ENCODE results near the gene CIDEB.
"Not testable (repeated sequence)": the region's sequence is repeated elsewhere in the genome, so short reads cannot be mapped to it uniquely, and the experiment has no call there.

CIDEB gene

GRCh38 chr14:24307575-24308341, at the start of gene CIDEB:
Gene CIDEB (minus strand): TSS chr14:24307977. CDS start chr14:24307858, 119 bp downstream.
- DNase-seq, result no peak

- DNase-seq, result no peak
Observed at GRCh38 chr14:24356208-24356607, 48.4 kb upstream of the CIDEB start.

GRCh38 chr14:24355009-24355408, 47.2 kb upstream of the CIDEB start:
- DNase-seq, result no peak

- DNase-seq, result not testable (repeated sequence)
Observed at GRCh38 chr14:24354482-24354825, 46.7 kb upstream of the CIDEB start.

- no peak for DNase-seq
Observed at GRCh38 chr14:24353559-24354481, 46.0 kb upstream of the CIDEB start.

- no peak for DNase-seq
Observed at GRCh38 chr14:24351517-24351916, 43.7 kb upstream of the CIDEB start.

- no peak for DNase-seq
Observed at GRCh38 chr14:24349742-24350141, 42.0 kb upstream of the CIDEB start.

- DNase-seq, result no peak
Observed at GRCh38 chr14:24348186-24348585, 40.4 kb upstream of the CIDEB start.

- no peak for DNase-seq
Observed at GRCh38 chr14:24347134-24347533, 39.4 kb upstream of the CIDEB start.

GRCh38 chr14:24343795-24344660, 36.3 kb upstream of the CIDEB start:
- no peak for DNase-seq

GRCh38 chr14:24342889-24343288, 35.1 kb upstream of the CIDEB start:
- no peak for DNase-seq

- DNase-seq, result no peak
Observed at GRCh38 chr14:24340606-24341005, 32.8 kb upstream of the CIDEB start.

GRCh38 chr14:24339284-24340151, 31.7 kb upstream of the CIDEB start, which contains the start of gene RIPK3:
Gene RIPK3 (minus strand): TSS chr14:24339991. CDS start chr14:24339826, 165 bp downstream.
- no peak for DNase-seq

- DNase-seq, result no peak
Observed at GRCh38 chr14:24338843-24339242, 31.1 kb upstream of the CIDEB start.

- DNase-seq, result no peak
Observed at GRCh38 chr14:24337824-24338175, 30.0 kb upstream of the CIDEB start.

- DNase-seq, result no peak
Observed at GRCh38 chr14:24337144-24337823, 29.5 kb upstream of the CIDEB start.

GRCh38 chr14:24335461-24336171, 27.8 kb upstream of the CIDEB start:
- no peak for DNase-seq

GRCh38 chr14:24334431-24335291, 26.9 kb upstream of the CIDEB start, which contains the start of gene ADCY4:
Gene ADCY4 (minus strand): TSS chr14:24335071. CDS start chr14:24334652, 419 bp downstream.
- DNase-seq, result no peak

GRCh38 chr14:24332268-24332993, 24.7 kb upstream of the CIDEB start:
- no peak for DNase-seq
